Liver (tissue), 9 donors: ENCODE results near the gene ERMP1. TPM values are rescaled to one million over a fixed set of nuclear protein-coding genes. Genes with fewer than 3 reads are reported as not detected.

Experiments used
- DNase-seq: peaks from one replicate; pipeline ENCODE4 v3.0.0-alpha.2; 2017; ENCODE audit warnings: low spot score
- H3K27ac ChIP-seq, 2 donors: one replicate each; pipeline ENCODE4 v1.7.0; 2013; ENCODE audit warnings: inconsistent platforms in 2 of 2, low read length in 2 of 2, control low read depth in 1 of 2, low read depth in 1 of 2, mild to moderate bottlenecking in 1 of 2
- H3K27me3 ChIP-seq, 4 donors: one replicate each; pipeline versions ENCODE4 v1.6.1 to v1.7.0; 2013; ENCODE audit warnings: low read length in 3 of 4, inconsistent platforms in 1 of 4, mild to moderate bottlenecking in 1 of 4, moderate library complexity in 1 of 4; ENCODE audit not compliant: control insufficient read depth in 4 of 4, insufficient read depth in 4 of 4
- H3K36me3 ChIP-seq, 4 donors: one replicate each; pipeline versions ENCODE4 v1.6.1 to v1.7.0; 2013; ENCODE audit warnings: low read length in 3 of 4, mild to moderate bottlenecking in 3 of 4, low read depth in 1 of 4, moderate library complexity in 1 of 4; ENCODE audit not compliant: control insufficient read depth in 4 of 4, insufficient read depth in 3 of 4
- H3K4me1 ChIP-seq, 4 donors: one replicate each; pipeline versions ENCODE4 v1.6.1 to v1.7.0; 2013; ENCODE audit warnings: low read length in 3 of 4, mild to moderate bottlenecking in 3 of 4, moderate library complexity in 1 of 4; ENCODE audit not compliant: control insufficient read depth in 4 of 4, insufficient read depth in 4 of 4
- H3K4me3 ChIP-seq, 3 donors: one replicate each; pipeline versions ENCODE4 v1.6.1 to v1.7.0; 2013; ENCODE audit warnings: low read length in 3 of 3, control low read depth in 1 of 3, low read depth in 1 of 3, mild to moderate bottlenecking in 1 of 3
- H3K9ac ChIP-seq, 2 donors: one replicate each; pipeline ENCODE4 v1.7.0; 2013; ENCODE audit warnings: low read length in 2 of 2, mild to moderate bottlenecking in 2 of 2, moderate library complexity in 2 of 2, control low read depth in 1 of 2, low read depth in 1 of 2
- H3K9me3 ChIP-seq, 4 donors: one replicate each; pipeline versions ENCODE4 v1.6.1 to v1.7.0; 2013; ENCODE audit warnings: low read length in 3 of 4; ENCODE audit not compliant: control insufficient read depth in 4 of 4
- EGR1 ChIP-seq, 2 donors: IDR thresholded peaks; 2 replicates each; pipeline ENCODE4 v1.6.1; 2016 to 2018; ENCODE audit warnings: antibody characterized with exemption in 2 of 2, low read depth in 2 of 2
- FOXA1 ChIP-seq: IDR thresholded peaks from 2 replicates; pipeline ENCODE4 v1.6.1; 2016; ENCODE audit warnings: antibody characterized with exemption
- FOXA2 ChIP-seq: IDR thresholded peaks from 2 replicates; pipeline ENCODE4 v1.6.1; 2016; ENCODE audit warnings: antibody characterized with exemption
- GABPA ChIP-seq, 2 donors: IDR thresholded peaks in 1 of 2; conservative IDR thresholded peaks in 1 of 2; 2 replicates each; pipeline ENCODE4 v1.6.1; 2016; ENCODE audit warnings: antibody characterized with exemption in 2 of 2, mild to moderate bottlenecking in 1 of 2, moderate library complexity in 1 of 2
- HNF4A ChIP-seq, 2 donors: conservative IDR thresholded peaks; 2 replicates each; pipeline ENCODE4 v1.6.1; 2016; ENCODE audit warnings: antibody characterized with exemption in 2 of 2, mild to moderate bottlenecking in 2 of 2
- HNF4G ChIP-seq: IDR thresholded peaks from 2 replicates; pipeline ENCODE4 v1.6.1; 2016; ENCODE audit warnings: antibody characterized with exemption
- JUND ChIP-seq, 2 donors: IDR thresholded peaks; 2 replicates each; pipeline ENCODE4 v1.6.1; 2016; ENCODE audit warnings: antibody characterized with exemption in 2 of 2
- NR2F2 ChIP-seq: IDR thresholded peaks from 2 replicates; pipeline ENCODE4 v1.6.1; 2016; ENCODE audit warnings: antibody characterized with exemption
- RAD21 ChIP-seq, 2 donors: IDR thresholded peaks; 2 replicates each; pipeline ENCODE4 v1.6.1; 2016; ENCODE audit warnings: antibody characterized with exemption in 2 of 2, mild to moderate bottlenecking in 2 of 2
- RXRA ChIP-seq, 2 donors: IDR thresholded peaks; 2 replicates each; pipeline ENCODE4 v1.6.1; 2017 to 2018; ENCODE audit warnings: antibody characterized with exemption in 2 of 2, mild to moderate bottlenecking in 1 of 2
- SP1 ChIP-seq: IDR thresholded peaks from 2 replicates; pipeline ENCODE4 v1.6.1; 2018; ENCODE audit warnings: antibody characterized with exemption, mild to moderate bottlenecking
- TAF1 ChIP-seq: conservative IDR thresholded peaks from 2 replicates; pipeline ENCODE4 v1.6.1; 2016; ENCODE audit warnings: antibody characterized with exemption, mild to moderate bottlenecking
- YY1 ChIP-seq: IDR thresholded peaks from 2 replicates; pipeline ENCODE4 v1.6.1; 2016; ENCODE audit warnings: antibody characterized with exemption, mild to moderate bottlenecking
- WGBS: extraction: QIAGEN DNeasy Blood & Tissue Kit; methylation state at CpG from one replicate; pipeline ENCODE4 v1.1.7; 2013; 5-methylcytosine and 5-hydroxymethylcytosine counted together
- polyA plus RNA-seq, 2 donors: library from polyadenylated mRNA; stranded (reverse) in 1 of 2; unstranded in 1 of 2; fragments of 200-250 nt in 1 of 2; fragments of >200 nt in 1 of 2; fragmentation: Nextera tagmentation in 1 of 2; extraction: Ambion mirVana in 1 of 2; gene quantifications; one replicate each; pipeline versions ENCODE4 v1.2.1 to v1.2.3, GENCODE V29; 2013 to 2015
- total RNA-seq, 2 donors: library from RNA; depleted of rRNA; stranded (reverse); fragments of >200 nt; gene quantifications; one replicate each; pipeline ENCODE4 v1.2.3, GENCODE V29; 2014
- TF ChIP-seq, protein P1 (sequence below): IDR thresholded peaks from 2 replicates; pipeline ENCODE4 v1.6.1; 2016; ENCODE audit warnings: antibody characterized with exemption
- TF ChIP-seq, protein P2 (sequence below): IDR thresholded peaks from 2 replicates; pipeline ENCODE4 v1.6.1; 2016; ENCODE audit warnings: antibody characterized with exemption
- TF ChIP-seq, protein P3 (sequence below): fragments of 150-350 bp; IDR thresholded peaks from 2 replicates; pipeline ENCODE4 v1.5.1; 2017; ENCODE audit warnings: improper control_type of control experiment, low read depth, low read length; ENCODE audit not compliant: missing input control
- TF ChIP-seq, protein P4 (sequence below): IDR thresholded peaks from 2 replicates; pipeline ENCODE4 v1.6.1; 2016; ENCODE audit warnings: antibody characterized with exemption, mild to moderate bottlenecking
- TF ChIP-seq, protein P5 (sequence below): IDR thresholded peaks from 2 replicates; pipeline ENCODE4 v1.6.1; 2016; ENCODE audit warnings: antibody characterized with exemption
- donor health status: healthy.
- donor health status: healthy.
- donor health status: healthy.
- donor health status: healthy.
- donor health status: healthy.

Gene ERMP1
- total and polyA plus RNA-seq, 4 donors: 2.7 to 19.5 (median 9.6) TPM

DNA sequence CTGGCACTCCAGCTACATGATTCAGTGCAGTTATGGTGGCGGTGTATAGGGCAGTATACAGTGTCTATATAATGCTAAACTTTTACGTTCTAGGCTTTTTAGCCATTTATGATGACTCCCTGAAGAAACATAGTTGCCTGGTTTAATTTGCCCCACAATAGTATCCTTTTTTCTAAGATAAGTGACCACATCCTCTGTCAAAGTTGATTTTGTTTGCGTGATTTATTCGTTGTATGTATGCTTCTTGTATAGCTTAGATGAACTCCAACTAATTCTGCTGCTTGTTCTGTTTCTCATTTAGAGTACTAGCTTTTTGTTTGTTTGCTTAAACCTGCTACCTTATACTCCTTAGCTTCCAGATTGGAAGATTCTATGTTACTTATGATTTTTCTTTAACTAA is 83.6 kb downstream of the ERMP1 start:
- H3K36me3 ChIP-seq: peaks cover 0 to 22% (median 10%) of the 10 kb centered on the region in 4 donors
- no peak overlapping the region for H3K27ac ChIP-seq
- peaks cover 0 to 3% (median 0%) of the 10 kb centered on the region in 4 donors for H3K4me1 ChIP-seq
- WGBS: 93% methylated on average over 4 of the region's 4 CpGs
- H3K9me3 ChIP-seq: no peaks in the 10 kb centered on the region
- H3K4me3 ChIP-seq: no peak overlapping the region
- no peak for TF ChIP-seq HNF4G
- TF ChIP-seq, protein P1, sequence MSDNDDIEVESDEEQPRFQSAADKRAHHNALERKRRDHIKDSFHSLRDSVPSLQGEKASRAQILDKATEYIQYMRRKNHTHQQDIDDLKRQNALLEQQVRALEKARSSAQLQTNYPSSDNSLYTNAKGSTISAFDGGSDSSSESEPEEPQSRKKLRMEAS: no peak
- no peaks in the 10 kb centered on the region for H3K27me3 ChIP-seq
- DNase-seq: no peak
- H3K9ac ChIP-seq: no peak overlapping the region

DNA sequence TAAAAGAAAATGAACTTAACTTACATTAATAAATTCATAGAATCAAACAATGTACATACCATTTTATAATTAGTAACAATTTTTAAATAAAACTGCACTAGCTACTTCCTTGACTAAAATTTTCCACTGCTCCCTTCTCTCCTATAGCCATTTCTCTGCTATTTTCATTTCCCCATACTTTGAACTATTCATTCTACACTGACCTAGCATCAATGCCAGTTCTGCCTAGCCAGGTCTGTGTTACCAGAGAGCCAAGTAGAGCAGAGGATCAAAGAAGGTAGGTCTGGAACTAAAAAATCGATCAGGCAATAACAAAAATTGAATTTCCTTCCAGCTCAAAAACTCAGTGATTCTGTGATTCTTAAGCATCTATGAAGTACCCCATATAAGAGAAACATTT is 84.5 kb downstream of the ERMP1 start:
- Histone ChIP-seq H3K4me3 (no peak overlapping the region), H3K36me3 (peaks cover 2 to 27% (median 11%) of the 10 kb centered on the region in 4 donors), H3K9ac (no peak overlapping the region), H3K9me3 (no peaks in the 10 kb centered on the region), H3K27me3 (no peaks in the 10 kb centered on the region), H3K4me1 (peaks cover 0 to 3% (median 0%) of the 10 kb centered on the region in 4 donors), H3K27ac (no peak overlapping the region)
- WGBS: 97% methylated on average over 1 of the region's 1 CpG
- DNase-seq: no peak
- TF ChIP-seq HNF4G (no peak), EGR1 (IDR thresholded peaks at IDR 0.05; ENCODE audit: low read depth in 2 of 2) (no peak), HNF4A (conservative IDR thresholded peaks at IDR 0.05) (no peak), SP1 (no peak), NR2F2 (no peak), RXRA (IDR thresholded peaks at IDR 0.05) (no peak), GABPA (IDR thresholded peaks at IDR 0.05 in 1 of 2, conservative IDR thresholded peaks at IDR 0.05 in 1 of 2) (no peak), YY1 (no peak), TAF1 (no peak), JUND (IDR thresholded peaks at IDR 0.05) (no peak), FOXA1 (no peak), RAD21 (IDR thresholded peaks at IDR 0.05) (no peak), FOXA2 (no peak)
- TF ChIP-seq, protein P2, sequence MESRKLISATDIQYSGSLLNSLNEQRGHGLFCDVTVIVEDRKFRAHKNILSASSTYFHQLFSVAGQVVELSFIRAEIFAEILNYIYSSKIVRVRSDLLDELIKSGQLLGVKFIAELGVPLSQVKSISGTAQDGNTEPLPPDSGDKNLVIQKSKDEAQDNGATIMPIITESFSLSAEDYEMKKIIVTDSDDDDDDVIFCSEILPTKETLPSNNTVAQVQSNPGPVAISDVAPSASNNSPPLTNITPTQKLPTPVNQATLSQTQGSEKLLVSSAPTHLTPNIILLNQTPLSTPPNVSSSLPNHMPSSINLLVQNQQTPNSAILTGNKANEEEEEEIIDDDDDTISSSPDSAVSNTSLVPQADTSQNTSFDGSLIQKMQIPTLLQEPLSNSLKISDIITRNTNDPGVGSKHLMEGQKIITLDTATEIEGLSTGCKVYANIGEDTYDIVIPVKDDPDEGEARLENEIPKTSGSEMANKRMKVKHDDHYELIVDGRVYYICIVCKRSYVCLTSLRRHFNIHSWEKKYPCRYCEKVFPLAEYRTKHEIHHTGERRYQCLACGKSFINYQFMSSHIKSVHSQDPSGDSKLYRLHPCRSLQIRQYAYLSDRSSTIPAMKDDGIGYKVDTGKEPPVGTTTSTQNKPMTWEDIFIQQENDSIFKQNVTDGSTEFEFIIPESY: no peak
- TF ChIP-seq, protein P3, sequence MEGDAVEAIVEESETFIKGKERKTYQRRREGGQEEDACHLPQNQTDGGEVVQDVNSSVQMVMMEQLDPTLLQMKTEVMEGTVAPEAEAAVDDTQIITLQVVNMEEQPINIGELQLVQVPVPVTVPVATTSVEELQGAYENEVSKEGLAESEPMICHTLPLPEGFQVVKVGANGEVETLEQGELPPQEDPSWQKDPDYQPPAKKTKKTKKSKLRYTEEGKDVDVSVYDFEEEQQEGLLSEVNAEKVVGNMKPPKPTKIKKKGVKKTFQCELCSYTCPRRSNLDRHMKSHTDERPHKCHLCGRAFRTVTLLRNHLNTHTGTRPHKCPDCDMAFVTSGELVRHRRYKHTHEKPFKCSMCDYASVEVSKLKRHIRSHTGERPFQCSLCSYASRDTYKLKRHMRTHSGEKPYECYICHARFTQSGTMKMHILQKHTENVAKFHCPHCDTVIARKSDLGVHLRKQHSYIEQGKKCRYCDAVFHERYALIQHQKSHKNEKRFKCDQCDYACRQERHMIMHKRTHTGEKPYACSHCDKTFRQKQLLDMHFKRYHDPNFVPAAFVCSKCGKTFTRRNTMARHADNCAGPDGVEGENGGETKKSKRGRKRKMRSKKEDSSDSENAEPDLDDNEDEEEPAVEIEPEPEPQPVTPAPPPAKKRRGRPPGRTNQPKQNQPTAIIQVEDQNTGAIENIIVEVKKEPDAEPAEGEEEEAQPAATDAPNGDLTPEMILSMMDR: no peak
- TF ChIP-seq, protein P4, sequence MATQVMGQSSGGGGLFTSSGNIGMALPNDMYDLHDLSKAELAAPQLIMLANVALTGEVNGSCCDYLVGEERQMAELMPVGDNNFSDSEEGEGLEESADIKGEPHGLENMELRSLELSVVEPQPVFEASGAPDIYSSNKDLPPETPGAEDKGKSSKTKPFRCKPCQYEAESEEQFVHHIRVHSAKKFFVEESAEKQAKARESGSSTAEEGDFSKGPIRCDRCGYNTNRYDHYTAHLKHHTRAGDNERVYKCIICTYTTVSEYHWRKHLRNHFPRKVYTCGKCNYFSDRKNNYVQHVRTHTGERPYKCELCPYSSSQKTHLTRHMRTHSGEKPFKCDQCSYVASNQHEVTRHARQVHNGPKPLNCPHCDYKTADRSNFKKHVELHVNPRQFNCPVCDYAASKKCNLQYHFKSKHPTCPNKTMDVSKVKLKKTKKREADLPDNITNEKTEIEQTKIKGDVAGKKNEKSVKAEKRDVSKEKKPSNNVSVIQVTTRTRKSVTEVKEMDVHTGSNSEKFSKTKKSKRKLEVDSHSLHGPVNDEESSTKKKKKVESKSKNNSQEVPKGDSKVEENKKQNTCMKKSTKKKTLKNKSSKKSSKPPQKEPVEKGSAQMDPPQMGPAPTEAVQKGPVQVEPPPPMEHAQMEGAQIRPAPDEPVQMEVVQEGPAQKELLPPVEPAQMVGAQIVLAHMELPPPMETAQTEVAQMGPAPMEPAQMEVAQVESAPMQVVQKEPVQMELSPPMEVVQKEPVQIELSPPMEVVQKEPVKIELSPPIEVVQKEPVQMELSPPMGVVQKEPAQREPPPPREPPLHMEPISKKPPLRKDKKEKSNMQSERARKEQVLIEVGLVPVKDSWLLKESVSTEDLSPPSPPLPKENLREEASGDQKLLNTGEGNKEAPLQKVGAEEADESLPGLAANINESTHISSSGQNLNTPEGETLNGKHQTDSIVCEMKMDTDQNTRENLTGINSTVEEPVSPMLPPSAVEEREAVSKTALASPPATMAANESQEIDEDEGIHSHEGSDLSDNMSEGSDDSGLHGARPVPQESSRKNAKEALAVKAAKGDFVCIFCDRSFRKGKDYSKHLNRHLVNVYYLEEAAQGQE: no peak
- TF ChIP-seq, protein P5, sequence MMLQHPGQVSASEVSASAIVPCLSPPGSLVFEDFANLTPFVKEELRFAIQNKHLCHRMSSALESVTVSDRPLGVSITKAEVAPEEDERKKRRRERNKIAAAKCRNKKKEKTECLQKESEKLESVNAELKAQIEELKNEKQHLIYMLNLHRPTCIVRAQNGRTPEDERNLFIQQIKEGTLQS: no peak
- TF ChIP-seq, protein P1: no peak
